HG03095 (cell line): ENCODE data around the gene DIP2B.

ENCODE experiments used
- ATAC-seq: cut with Tn5 transposase; IDR thresholded peaks from one replicate; pipeline ENCODE4 v1.9.1; 2021; ENCODE audit warnings: moderate library complexity; ENCODE audit not compliant: unreplicated experiment

DIP2B gene

DNA sequence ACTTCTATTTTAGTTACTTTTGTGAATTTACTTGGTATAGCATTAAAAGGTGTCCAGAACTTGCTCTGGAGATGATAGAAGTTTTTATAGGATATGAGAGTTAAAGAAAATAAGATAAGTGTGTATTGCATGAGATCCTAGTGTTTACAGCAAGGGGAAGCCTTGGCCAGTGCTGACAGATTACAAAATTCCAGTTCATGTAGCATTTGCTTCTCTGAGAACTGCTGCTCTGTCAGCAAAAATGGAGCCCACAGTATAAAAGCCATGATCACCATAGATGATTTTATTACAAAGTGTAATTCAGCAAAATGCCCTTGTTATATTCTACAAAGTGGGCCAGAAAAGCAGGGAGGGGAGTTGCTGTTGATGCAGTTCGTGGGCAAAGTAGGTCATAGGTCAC, 219.1 kb downstream of the DIP2B start:
- ATAC-seq: no peak

DNA sequence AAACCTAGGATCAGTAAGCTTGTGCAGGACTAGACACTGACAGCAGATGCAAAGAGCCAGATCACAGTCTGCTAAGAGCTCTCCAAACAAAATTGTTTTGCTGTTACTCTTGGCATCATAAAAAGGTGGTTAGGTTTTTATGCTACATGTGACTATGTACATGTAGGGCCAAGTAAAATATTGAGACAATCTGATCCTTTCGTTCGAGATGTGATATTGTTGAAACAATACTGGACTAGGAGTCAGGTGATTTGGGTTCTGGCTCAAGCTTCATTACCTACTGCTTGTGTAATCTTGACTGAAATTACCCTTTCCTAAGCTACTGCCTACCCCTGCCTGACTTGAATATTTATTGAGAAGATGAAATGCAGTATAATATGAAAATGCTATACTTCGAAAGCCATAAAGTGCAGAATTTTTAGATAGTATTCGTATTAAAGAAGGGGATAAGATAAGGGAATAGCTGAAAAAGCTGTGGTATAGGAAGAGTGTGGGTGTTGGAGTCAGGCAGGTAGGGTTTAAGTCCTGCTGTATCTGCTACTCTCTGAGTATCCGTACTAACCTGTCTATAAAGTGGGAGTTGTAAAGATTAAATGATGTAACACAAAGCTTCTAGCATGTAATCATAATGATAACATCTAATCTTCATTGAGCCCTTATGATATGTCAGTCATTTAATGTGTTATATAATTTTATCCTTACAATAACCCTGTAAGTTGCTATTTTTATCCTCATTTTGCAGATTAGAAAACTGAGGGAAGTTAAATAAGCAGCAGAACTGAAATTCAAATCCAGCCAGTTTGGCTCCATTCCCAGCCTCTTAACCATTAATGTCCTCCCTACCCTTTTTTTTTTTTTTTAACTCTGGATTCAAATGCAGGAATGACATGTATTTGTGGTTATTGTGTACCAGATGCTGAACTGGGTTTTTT, 220.5 kb downstream of the DIP2B start:
- no peak for ATAC-seq

DNA sequence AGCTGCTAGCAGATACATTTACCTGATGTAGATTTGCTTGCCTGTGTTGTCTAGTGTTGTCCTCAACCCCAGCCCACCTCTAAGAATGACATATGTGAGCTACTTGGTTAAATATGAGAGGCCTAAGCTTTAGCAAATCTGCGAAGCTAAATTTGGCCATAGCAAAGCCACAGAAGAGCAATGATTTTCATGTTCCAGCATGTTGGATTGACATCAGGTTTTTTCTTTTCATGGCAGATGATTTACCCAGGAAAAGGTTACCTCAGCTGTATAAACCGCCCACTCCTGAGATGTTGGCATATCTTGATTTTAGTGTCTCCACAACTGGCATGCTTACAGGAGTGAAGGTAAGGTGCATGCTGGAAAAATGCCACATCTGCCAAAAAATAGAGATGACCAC, 222.7 kb downstream of the DIP2B start:
- no peak for ATAC-seq

- no peak for ATAC-seq
These were observed 223.6 kb downstream of the DIP2B start for GRCh38 chr12:50728417-50728816.

DNA sequence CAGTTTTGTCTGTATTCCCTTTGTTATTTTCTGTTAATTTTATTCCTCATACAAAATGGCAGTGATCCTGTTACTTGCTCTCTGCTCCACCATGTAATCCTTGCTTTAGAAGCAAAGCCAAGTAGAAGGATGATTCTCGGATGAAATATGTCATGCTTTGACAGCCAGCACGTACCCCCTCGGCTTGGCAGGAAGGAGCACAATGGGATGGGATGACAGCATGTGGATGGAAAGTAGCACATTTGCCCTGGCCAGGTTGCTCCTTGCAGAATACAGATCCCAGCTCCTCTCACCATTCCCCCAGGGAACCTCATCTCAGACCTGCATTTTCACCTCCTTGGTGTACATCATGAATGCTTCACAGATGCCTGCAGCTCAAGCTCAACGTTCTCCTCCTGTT, 224.1 kb downstream of the DIP2B start:
- ATAC-seq: no peak

- no peak for ATAC-seq
These were observed 227.8 kb downstream of the DIP2B start for GRCh38 chr12:50732591-50732990.

GRCh38 chr12:50733706-50734105, 228.9 kb downstream of the DIP2B start:
- no peak for ATAC-seq

DNA sequence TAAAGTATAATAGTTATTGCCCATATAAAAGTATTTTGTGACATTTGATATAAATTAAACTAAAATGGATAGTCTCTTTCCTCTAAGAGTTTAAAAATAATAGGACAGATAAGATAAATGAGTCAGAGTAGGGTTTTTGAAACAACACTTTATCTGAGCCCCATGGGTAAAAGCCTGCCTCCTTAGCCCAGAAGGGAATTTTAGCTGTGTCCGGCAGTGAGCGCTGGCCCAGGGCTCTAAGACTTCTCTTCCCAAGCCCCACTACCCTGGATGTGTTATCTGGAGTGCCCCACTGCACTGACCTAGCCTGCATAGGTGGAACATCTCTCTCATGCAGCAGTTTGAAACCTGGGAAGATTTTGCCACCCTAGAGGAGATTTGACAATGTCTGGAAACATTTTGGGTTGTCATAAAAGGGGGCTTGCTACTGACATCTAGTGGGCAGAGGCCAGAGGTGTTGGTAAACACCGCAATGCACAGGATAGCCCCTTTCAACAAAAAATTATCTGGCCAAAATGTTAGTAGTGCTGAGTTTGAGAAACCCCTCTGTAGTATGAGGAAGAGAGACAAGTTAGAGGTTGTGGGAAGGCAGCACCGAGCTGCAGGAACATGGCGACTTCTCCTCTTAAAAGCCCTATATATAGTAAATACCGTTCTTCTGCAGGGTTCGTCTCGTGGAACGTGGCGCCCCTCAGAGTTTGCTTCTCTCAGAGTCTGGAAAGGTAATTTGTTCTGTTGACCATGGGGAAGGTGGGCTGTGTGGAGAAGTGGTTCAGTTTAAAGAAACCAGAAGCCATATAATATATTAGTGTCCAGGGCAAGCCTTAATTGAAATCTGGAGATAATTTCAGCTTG, 229.9 kb downstream of the DIP2B start:
- ATAC-seq: no peak

DNA sequence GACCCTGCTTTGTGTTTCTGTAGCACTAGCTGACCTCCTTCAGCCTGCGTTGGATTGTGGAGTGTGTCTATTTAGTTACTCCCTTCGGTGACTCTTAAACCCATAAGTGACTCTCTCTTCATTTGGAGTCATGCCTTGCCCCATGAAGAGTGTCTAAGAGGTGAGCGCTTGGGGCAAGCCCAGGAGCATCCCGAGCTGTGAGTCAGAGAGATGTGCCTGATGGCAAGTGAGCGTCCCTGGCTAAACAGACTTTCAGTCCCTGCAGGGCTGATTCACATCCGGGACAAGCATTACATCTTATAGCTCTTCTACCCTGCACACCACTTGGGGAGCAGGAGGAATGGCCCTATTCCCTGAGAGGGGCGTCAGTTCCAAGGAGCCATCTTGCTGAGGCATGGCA, 234.8 kb downstream of the DIP2B start:
- no peak for ATAC-seq

DNA sequence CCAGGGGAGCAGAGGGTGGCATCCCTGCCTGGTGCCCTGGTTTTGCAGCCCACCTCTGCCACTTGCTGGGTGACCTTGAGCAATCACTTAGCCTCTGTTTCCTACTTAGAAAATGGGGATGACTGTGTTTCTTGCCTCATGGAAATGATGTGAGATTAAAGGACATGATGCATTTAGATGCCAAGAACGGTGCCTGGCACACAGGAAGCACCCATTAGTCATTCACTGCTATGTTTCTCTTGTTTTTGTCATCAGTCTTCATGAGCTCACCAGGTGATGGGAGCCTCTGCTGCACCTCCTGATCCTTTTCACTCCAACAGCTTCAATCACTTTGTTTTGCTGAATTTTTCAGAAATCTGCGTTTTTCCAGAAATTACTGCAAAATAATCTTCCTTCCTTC, 235.5 kb downstream of the DIP2B start:
- no peak for ATAC-seq

DNA sequence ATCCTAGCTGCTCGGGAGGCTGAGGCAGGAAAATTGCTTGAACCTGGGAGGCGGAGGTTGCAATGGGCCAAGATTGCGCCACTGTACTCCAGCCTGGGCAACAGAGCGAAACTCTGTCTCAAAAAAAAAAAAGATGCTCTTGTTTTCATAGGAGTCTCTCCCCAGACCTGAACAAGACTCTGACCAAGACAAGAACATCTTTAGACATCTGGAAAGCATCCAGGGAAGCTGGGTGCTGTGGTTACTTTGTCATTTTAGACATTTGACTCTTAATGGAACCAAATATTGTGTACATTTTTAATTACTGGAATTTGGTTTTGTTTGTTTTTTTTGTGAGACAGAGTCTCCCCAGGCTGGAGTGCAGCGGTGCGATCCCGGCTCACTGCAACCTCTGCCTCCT, 238.0 kb downstream of the DIP2B start:
- ATAC-seq: no peak

DNA sequence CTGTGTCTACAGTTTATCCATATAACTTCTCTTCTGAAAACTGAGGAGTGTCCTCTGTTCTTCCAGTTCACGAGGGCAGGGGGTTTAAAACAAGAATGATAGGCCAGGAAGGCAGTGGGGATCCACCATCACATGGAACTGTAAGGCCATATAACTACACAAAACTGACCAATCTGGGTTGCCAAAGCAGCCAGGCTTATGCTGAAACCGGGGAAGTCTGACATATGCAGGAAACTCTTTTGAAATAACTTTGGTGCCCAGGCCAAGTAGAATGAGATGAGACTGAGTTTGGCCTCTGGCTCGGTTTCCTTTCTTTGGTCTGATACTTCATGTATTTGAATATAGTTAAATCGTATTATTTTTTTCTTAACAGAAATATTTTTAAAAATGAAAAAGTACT, 241.1 kb downstream of the DIP2B start:
- no peak for ATAC-seq

DNA sequence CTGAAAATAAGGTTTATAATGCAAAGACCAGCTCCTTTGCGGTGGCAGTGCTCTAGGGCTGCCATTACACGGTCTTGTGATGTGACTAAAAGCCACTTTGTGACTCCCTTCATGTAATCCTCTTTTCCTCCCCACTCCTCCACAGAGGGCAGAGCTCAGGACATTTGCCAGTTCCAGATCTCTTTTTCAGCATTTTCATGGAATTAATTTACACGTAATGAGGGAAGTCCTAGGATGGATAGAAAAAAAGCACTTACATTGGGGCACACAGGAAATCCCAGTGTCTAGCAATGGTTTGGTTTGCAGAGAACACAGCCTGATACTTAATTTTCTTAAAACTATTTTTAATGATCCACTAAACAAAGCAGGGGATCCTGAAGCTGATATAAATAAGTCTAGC, 241.6 kb downstream of the DIP2B start:
- no peak for ATAC-seq

- no peak for ATAC-seq
These were observed 243.0 kb downstream of the DIP2B start for GRCh38 chr12:50747817-50748216.

DNA sequence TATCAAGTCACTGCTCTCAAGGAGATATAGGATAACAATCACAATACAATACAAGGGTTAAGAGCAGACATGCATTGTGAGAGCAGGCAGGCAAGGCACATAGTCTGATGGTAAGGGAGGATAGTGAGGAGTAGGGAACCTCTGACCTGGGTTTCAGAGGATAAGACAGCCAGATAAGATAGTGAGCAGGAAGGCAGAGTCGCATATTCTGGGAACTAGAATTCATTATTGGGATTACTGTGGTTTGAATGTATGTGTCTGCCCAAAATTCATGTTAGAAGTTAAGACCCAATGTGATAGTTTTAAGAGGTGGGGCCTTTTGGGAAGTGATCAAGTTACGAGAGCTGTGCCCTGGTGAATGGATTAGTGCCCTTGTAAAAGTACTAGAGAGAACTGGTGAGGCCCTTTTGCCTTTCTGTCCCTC, 244.7 kb downstream of the DIP2B start:
- ATAC-seq: no peak

DNA sequence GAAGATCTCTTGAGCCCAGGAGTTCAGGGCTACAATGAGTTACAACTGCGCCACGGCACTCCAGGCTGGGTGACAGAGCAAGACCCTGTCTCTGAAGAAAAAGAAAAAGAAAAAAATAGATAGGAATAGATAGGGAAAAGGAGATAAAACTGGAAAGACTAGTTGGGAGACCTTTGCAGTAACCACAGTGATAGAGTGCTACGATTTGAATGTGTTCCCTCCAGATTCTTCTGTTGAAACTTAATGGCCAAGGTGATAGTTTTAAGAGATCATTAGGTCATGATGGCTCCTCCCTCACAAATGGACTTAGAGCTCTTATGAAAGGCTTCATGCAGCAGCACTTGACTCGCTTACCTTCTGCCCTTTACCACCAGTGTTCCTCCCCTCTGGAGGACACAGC, 245.6 kb downstream of the DIP2B start:
- no peak for ATAC-seq

- no peak for ATAC-seq
These were observed 247.3 kb downstream of the DIP2B start for GRCh38 chr12:50751948-50752721.

DNA sequence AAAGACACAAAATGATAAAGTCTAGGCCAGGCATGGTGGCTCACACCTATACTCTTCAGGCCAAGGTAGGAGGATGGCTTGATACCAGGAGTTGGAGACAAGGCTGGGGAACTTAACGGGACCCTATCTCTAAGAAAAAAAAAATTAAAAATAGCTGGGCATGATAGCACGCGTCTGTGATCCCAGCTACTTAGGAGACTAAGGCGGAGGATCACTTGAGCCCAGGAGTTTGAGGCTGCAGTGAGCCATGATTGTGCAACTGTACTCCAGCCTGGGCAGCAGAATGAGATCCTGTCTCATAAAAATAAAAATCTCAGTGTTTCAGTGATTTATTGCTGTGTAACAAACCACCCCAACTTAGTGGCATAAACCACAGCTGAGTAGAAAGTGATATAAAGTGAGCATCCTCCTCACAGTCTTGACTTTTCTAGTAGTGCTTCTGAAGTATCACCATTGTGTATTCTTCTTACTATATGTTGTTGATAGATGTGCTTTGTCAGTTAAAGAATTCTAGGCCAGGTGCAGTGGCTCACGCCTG, 248.5 kb downstream of the DIP2B start:
- no peak for ATAC-seq

GRCh38 chr12:50763639-50764285, 259.0 kb downstream of the DIP2B start, which contains the start of gene ATF1:
Gene ATF1 (plus strand): TSS chr12:50764101. CDS start chr12:50780146, 16,045 bp downstream.
- ATAC-seq: peak; percentile 63
